Hepatocyte (in vitro differentiated cells): ENCODE measurements around the gene PEX1.

Source experiments
- CTCF ChIP-seq: fragments of 200-600 bp; sonication (generic); IDR thresholded peaks from 2 replicates; pipeline ENCODE4 v1.5.1; 2016; ENCODE audit warnings: antibody characterized with exemption, mild to moderate bottlenecking; ENCODE audit not compliant: poor library complexity
- EZH2 ChIP-seq: fragments of 200-600 bp; sonication (generic); IDR thresholded peaks from 2 replicates; pipeline ENCODE4 v1.6.1; 2016; ENCODE audit warnings: antibody characterized with exemption, mild to moderate bottlenecking, borderline replicate concordance
- EZH2phosphoT487 ChIP-seq: fragments of 200-600 bp; sonication (generic); IDR thresholded peaks from one replicate; pipeline ENCODE4 v1.6.1; 2018; ENCODE audit warnings: antibody characterized with exemption, mild to moderate bottlenecking, low read depth, moderate library complexity; ENCODE audit not compliant: unreplicated experiment, severe bottlenecking

- TF ChIP-seq CTCF (no peak), EZH2 (no peak), EZH2phosphoT487 (no peak)
These were observed 28.9 kb upstream of the PEX1 start for GRCh38 chr7:92557249-92557648.
